HG03159 (cell line): ENCODE data around the gene GRIP2.

Experiments used
- ATAC-seq: cut with Tn5 transposase; IDR thresholded peaks from one replicate; pipeline ENCODE4 v1.9.1; 2021; ENCODE audit warnings: mild to moderate bottlenecking, moderate library complexity; ENCODE audit not compliant: unreplicated experiment

The GRIP2 gene

DNA sequence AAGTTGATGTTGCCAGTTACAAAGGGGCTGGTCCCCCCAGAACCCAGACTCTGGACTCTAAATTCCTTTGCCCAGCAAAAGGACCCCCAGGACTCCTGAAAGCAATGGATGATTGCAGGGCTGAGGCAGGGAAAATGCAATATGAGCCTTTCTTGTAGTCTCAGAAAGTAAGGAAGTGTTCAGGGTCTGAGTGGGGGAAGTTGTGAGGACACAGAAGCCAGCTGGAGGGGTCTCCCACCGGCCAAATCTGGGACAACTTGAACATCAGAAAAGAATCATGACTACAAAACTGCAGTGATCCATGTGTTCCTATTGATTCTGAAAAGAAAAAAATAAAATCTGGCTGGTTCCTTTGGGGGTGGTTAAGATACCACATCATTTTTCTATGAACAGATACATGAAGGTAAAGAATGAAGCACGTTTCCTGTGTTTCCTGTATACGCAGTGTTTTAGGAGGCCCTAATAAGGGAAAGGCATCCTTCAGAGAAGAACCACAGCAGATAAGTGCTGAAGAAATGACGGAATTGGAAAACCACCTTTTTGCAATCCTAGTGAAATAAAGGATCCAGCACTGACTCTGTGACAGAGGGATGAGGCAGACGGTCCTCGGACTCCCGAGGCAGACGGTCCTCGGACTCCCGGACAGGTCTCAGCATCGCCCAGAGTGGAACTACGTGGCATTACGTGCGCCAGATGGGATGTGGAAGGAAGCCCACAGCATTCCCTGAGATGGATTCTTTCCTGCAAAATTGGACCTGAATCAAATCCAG is 22.2 kb upstream of the GRIP2 start:
- no peak for ATAC-seq

DNA sequence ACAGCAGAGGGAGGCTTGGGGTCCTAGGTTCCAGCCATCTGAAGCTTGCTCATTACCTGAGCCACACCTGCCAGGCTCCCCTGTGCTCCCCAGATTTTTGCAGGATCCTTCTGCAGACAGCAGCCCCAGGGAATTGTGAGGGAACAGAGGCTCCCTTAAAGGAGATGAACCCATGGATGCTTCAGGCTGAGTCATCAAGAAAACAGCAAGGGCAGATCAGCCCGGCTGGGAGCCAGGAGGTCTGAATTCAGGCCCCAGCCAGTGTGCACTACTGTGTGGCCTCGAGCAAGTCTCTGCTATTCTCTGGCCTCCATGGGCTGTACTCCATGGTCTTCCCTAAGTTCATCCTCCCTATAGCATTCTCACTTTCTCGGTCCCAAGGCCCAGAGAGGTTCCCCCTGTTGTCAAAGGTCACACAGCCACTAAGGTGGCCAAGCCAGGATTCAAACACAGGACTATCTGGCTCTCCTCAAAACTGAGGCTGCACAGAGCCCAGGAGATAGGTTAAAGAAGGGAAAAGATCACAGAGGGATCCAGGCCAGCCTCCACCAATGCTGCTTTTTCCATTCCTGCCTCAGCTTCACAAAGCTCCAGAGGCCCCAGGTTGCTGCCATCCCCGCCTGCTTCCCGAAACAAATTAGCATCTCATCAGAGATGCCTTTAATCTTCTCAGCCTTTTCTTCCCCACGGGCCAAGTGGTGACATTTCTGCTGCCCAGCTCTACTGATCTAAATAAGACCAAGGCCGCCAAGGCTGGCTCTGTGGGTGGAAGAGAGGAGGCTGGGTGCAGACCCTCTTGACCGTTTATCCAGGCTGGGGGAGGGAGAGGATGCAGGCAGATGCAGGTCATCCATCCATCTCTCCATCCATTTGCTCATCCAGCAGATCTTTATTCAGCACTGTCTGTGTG is 21.2 kb upstream of the GRIP2 start:
- no peak for ATAC-seq

DNA sequence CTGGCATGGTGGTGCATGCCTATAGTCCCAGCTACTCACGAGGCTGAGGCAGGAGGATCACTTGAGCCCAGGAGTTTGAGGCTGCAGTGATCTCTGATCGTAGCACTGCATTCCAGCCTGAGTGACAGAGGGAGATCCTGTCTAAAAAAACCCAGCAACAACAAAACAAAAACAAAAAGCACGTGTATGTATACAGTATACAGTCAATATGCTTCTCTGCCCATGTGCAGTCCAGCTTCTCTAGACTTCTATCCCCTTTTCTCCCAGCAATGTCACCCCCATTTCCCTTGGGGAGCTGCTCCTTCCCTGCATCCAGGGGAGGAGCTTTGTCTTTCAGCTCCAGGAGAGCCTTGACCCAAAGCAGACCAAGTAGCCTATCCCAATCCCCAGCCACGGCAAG is 20.0 kb upstream of the GRIP2 start:
- no peak for ATAC-seq

DNA sequence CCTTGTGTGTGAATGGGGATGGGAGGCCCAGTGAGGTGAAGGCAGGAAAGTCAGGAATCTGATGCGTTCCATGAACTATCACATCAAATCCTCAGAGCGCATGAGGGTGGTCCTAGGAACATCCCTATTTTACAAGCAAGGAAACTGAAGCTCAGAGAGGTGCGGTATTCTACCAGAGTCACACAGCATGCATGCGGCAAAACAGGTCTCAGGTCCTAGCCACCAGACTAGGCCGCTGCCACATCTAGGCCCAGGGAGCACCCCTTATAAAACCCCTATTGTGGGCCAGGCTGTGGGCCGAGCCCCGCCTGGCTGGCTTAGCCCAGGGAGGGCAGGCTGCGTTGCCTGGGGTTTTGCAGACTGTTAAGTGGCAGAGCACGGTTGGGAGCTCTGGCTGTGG is 17.9 kb upstream of the GRIP2 start:
- ATAC-seq = no peak

DNA sequence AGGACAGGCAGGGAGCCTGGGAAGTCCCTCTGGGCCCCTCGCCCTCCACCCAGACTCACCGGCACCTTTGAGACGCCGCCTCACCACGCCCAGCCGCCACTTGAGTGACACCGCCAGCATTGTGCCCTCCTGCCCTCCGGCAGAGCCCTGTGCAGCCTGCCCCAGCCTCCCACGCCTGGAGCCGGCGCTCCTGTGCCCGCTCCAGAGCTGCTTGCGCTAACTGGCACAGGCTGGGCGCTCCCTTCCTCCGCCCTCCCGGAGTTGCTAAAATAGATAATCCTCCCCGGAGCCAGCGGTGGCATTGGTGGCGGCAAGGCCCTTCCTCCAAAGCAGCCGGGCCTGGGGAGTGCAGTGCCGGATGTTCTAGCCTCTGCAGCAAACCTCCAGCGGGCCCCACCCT is 15.7 kb upstream of the GRIP2 start:
- ATAC-seq = no peak

DNA sequence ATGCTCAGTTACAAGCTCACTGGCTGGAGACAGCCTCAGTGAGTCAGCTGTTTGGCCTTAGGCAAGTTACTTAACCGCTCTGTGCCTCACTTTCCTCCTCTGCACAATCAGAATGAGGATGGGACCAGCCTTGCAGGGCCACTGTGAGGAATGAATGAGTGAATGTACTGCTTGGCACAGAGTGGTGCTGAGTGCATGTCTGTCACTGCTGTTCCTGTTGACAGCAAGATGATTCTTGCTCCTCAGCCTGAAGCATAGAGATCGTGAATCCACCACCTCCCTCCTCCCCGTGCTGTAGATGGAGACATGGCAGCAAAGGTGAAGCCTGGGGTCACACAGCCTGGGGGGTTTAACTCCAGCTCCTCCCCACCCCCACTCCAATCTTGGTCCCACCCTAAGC is 14.6 kb upstream of the GRIP2 start:
- no peak for ATAC-seq

DNA sequence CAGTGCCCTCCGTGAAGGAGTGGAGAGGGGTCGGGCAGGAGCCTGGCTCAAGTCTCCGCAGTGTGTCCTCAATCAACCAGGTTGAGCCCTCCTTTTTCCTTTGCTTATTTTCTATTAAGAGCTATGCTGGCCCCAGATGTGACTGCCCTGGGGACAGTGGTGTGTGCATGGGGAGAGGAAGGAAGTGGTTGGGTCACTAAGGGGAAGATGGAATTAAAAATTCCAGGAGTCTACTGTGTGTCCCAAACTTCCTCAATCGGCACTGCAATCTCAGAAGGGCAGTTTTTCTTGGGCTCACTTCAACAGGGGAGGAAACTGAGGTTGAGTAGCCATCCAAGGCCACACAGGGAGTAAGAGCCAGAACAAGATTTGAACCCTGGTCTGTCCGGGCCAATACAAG is 13.7 kb upstream of the GRIP2 start:
- ATAC-seq = no peak

DNA sequence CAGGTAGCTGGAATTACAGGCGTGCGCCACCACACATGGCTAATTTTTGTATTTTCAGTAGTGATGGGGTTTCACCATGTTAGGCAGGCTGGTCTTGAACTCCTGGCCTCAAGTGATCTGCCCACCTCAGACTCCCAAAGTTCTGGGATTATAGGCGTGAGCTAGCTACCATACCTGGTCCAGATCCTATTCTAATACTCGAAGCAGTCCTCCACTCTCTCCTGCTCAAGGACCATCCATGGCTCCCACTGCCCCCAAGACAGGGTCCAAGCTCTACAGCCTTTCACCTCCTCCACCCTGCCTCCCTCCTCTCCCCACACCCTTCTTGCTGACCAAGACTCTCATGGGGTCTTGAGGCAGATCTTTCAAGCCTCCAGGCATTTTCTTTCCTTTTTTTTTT is 12.6 kb upstream of the GRIP2 start:
- no peak for ATAC-seq

DNA sequence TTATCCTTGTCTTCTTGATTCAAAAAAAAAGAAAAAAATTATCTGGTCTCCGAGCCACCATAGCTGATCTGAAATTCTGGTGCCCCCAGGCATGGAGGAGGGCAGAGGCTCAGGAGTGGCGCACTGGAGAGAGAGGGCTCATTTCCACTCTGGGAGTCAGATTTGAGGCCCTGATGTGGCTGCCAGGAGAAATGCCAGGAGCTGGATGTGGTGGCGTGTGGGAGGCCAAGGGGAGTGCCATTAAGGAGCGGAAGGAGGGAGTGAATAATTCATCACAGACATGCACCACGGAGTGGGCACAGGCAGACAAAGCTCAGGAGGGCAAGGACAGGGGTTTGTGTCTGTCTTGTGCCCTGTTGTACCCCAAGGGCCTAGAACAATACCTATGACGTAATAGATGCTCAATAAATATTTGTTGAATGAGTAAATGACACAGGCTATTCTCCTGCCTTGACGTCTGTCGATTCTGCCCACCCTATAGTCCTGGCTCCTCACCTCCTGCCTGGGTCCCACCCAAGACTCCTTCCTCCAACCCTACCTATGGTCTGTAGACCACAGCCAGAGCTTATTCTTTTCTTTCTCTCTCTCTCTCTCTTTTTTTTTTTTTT is 12.0 kb upstream of the GRIP2 start:
- no peak for ATAC-seq

DNA sequence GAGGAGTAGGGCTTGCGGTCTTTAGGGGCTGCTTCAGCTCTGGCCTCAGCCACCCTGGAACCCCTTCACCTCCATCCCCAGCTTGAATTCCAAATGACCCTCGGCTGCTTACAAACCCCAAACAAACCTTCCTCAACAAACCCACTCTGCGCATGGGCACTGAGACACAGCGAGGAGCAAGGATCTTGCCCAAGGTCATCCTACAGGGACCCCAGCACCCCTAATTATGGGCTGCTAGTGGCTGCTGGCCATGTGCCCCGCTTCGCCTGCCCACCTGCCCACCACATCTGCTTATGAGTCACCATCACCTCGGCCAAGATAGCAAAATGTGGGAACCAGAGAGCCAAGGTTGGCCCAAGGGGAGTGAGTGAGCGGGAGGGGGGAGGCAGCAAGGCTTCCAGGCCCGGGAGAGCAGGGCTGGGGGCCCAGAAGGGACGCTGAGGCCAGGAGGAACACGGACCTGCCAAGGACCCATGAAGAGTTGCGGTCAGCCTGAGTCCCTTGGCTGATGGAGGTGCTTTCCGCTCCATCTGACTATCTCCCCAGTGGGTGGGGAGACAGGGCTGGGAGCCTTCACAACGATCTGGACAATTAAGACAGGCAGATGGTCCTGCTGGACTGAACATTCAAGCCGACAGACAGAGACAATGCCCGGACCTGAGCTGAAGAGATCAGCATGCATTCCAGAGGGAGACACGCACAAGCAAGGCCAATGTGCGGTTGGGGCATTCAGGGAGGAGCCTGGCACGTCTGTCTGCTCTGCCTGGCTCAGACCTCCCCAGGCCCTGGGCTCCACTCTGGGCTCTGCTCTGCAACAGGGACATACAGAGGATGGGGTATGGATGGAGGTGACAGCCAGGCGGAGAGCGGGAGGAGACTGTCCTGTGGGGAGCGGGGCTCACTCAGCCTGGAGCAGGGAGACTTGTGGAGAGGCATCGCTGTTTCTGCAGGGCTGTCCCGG is 10.8 kb upstream of the GRIP2 start:
- no peak for ATAC-seq

DNA sequence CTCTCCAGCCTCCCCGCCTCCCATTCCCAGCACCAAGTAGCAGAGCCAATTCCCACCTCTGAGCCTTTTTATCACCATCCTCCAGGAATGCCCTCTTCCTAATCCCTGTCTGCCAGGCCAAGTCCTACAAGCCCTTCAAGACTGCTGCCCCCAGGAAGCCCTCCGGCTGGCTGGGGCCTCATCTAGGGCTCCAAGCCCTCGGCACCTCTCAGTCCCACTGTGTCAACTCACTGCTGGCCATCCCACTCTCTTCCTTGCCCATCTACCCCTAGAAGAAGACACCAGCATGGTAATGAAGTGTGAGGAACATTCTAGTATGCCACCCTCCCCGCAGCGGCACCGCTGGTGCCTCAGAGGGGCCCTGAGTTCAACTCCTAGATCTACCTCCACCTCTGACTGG is 10.0 kb upstream of the GRIP2 start:
- no peak for ATAC-seq

DNA sequence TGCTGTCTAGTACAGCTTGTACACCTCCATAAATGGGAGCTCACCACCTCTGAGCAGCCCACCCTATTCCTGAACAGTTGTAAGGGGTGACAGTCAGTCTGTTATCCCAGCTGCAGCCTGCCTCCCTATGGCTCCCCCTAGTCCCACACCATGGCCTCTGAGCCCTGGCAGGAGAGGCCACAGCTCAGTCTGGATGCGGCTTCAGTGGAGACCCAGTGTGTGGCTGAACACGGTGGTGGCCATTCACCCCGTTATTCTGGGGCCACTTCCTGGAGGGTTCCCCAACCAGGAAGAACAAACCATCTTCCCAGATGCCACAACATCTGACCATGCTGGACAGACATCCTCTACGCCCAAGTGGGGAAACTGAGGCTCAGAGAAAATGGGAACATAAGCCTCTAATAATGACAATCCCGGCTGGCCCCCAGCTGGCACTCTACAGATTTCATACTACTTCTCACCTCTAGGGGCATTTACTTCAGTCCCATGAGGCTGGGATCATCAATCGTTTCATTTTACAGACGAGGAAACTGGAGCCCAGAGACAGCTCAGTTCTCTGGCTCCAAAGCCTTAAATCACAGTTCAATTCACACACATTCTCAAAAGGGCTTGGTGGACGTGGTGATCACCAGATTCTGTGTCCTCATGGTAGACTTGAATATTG is 9.2 kb upstream of the GRIP2 start:
- no peak for ATAC-seq

DNA sequence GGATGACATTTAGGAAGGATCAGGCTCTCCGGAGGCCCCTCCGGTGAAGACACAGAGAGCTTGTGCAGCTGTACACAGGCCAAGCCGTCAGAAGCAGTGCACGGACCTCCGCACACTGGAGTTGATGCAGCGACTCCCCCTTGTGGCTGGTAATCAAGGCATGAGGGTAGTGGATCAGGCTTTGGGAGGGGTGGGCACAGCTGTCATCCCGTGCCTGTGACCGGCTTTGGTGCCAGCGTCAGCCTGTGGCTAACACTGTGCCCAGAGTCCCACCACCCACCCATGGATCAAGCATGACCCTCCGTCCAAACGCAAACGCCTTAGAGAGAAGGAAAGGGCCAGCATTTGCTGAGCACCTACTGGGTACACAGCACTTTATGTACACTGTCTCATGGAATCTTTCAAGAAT is 8.2 kb upstream of the GRIP2 start:
- no peak for ATAC-seq

DNA sequence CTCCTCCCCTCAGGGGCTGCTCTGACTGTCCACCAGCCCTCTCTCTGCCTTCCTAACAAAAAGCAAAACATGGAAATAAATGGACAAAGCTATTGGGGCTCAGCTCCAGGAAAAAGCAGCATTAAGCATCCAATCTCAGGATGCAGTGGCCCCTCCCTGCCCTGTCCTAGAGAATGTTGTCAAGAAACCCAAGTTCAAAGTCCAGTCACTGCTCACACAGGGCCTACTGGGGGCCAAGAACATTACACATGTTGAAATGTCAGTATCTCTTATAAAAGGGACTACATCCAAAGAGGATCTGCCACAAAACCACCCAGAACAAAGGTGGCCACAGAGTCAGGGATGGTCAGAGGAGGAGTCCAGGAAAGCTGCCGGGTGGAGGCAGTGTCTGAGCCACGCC is 7.6 kb upstream of the GRIP2 start:
- ATAC-seq = no peak

DNA sequence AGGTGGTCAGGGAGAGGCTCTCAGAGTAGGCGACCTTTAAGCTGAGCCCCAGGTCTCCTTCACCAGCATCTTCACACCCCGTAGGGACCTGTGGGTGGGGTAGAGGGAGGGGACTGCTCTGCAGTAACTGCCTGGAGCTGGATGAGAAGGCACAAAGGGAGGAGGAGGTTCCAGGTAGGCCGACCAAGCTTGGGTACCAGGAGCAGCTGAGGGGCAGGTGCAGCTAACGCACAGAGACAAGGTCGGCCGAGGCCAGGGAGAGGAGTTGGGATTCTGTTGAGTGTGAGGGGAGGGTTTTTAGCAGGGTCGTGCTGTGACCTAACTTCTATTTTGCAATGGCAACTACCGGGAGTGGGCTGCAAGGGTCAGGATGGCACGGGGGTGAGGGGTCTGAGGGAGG is 5.9 kb upstream of the GRIP2 start:
- ATAC-seq = no peak

DNA sequence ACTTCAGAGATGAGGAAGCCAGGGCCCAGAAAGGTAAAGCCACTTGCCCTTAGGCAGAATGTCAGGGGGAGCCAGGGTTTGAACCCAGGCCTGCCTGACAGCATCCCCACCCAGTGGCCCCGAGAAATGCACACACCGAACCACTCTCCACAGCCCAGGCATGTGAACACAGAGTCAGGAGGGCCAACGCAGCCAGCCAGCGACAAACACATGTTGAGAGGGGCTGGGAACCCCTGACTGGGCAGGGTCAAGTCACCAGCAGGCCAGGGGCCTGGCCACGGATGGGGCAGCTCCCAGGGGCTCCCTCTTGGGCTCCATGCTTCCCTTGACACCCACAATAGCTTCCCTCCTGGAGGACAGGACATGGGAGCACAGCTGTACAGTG is 5.1 kb upstream of the GRIP2 start:
- no peak for ATAC-seq

DNA sequence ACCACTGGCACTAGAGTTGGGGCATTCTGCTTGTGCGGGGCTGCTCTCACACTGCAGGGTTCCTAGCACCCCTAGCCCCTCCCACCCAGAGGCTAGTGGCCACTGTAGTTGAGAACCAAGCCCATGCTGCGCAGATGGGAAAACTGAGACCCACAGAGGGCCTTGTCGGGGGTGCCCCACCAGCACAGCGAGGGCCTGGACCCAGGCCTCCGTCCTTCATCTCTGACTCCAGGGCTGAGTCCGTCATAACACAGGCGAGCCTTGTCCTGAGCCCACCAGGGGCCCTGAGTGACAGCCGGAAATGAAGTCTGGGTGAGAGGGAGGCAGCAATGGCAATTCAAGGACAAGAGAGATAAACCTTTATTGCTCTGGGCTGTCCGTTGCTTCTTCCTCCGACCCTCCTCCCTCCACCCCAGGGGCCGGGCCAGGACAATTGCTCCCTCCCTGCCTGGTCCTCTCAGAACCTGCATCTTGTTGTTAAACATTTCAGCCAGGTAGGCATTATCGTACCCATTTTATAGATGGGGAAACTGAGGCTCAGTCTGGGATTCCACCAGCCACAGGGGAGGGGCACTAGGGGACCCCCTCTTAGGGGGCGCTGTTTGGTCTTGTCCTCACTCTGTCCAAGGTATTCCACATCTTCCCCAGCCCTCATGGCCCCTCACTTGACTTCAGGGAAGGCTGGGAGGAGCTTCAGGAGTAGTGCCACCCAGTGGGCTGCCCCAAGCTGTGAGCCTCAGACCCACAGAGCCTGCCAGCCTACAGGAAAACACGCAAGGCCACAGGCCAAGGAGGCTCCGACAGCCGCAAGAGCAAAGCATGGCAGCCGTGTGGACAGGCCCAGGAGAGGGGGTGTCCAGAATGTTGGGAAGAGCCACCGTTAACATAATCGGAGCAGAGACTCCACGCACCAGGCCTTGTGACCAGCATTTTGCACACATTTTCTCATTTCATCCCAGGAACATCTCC is 4.4 kb upstream of the GRIP2 start:
- ATAC-seq = no peak

DNA sequence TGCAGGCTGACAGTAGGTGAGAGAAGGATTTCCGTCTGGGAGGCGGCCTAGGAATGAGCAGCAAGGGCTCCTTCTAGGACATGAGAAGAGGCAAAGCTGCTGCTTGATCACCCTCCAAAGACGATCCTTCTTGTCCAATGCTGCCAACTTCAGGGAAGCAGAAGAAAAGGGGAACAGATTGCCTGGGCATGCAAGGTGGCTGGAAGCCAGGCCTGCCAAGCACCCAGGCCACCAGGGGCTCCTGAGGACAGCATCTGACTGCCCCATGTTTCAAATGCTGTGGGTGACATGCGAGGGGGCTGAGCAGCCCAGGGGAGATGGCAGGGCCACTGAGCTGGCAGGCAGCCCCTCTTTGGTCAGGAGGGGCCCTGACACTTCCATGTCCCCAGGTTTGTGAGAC is 3.3 kb upstream of the GRIP2 start:
- ATAC-seq = no peak

DNA sequence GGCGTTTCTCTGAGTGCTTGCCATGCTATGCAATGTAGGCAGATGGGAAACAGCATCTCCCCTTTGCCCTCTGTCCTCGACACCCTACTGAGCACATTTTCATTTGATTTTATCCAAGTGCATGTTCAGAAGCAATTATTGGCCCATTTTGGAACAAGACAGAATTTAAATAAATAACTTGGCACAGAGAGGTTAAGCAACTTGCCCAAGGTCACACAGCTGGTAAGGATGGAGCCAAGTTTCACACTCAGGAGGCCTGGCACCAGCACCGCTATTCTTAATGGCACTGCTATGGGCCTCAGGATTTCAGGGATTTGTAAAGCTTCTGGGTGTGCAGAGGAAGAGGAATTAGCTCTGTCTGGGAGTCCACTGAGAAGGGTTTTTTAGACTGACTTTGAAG is 2.5 kb upstream of the GRIP2 start:
- no peak for ATAC-seq
